ES-I3 (cell line): ENCODE measurements around the gene TNNI3K.

ENCODE experiments used
- H3K36me3 ChIP-seq: 2 replicates; pipeline ENCODE4 v1.6.1; 2013; ENCODE audit warnings: mild to moderate bottlenecking, low read length, control low read depth, moderate library complexity; ENCODE audit not compliant: insufficient read depth
- H3K4me1 ChIP-seq: 2 replicates; pipeline ENCODE4 v1.6.1; 2013; ENCODE audit warnings: mild to moderate bottlenecking, control low read depth, low read length; ENCODE audit not compliant: insufficient read depth
- H3K9ac ChIP-seq: 2 replicates; pipeline ENCODE4 v1.6.1; 2013; ENCODE audit warnings: low read depth, mild to moderate bottlenecking, low read length, moderate library complexity
- H3K9me3 ChIP-seq: 2 replicates; pipeline ENCODE4 v1.6.1; 2013; ENCODE audit warnings: mild to moderate bottlenecking, low read length, moderate library complexity; ENCODE audit not compliant: control insufficient read depth, insufficient read depth

The TNNI3K gene

DNA sequence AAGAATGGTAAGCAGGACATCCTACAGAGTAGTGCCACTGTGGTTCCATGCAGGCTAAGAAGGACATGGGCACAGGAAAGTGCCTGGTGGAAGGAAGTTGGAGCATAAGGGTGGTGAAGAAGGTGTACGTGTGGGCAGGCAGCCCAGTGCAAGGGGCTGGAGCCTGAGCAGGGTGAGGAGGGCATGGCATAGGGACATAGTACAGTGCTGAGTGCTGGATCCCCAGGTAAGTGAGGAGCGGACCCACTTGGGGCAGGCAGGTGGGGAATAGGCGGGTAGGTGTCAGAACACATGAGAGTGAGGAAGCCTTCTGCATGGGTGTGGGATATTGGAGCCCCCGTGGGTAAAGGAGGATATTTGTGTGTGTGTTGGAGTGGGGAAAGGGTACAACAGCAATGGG is 292.9 kb downstream of the TNNI3K start:
- peaks cover 21% of the 10 kb centered on the region for H3K4me1 ChIP-seq
- H3K36me3 ChIP-seq = no peaks in the 10 kb centered on the region
- H3K9me3 ChIP-seq = no peaks in the 10 kb centered on the region
- H3K9ac ChIP-seq = no peak overlapping the region

- Histone ChIP-seq H3K36me3 (no peaks in the 10 kb centered on the region), H3K9me3 (no peaks in the 10 kb centered on the region), H3K9ac (no peak overlapping the region), H3K4me1 (peaks cover 2% of the 10 kb centered on the region; the same call in 1 of the 2 replicates)
Observed at GRCh38 chr1:74530892-74531291, 295.7 kb downstream of the TNNI3K start.

GRCh38 chr1:74531796-74532195 is 296.6 kb downstream of the TNNI3K start:
- Histone ChIP-seq H3K9me3 (no peaks in the 10 kb centered on the region), H3K36me3 (no peaks in the 10 kb centered on the region)

GRCh38 chr1:74534241-74534640 is 299.1 kb downstream of the TNNI3K start:
- Histone ChIP-seq H3K4me1 (no peaks in the 10 kb centered on the region), H3K36me3 (no peaks in the 10 kb centered on the region), H3K9ac (no peak overlapping the region), H3K9me3 (no peaks in the 10 kb centered on the region)

More at GRCh38 chr1:74531796-74532195, 296.6 kb downstream of the TNNI3K start:
- Histone ChIP-seq H3K4me1 (no peaks in the 10 kb centered on the region), H3K9ac (no peak overlapping the region)

- no peaks in the 10 kb centered on the region for H3K9me3 ChIP-seq
- H3K36me3 ChIP-seq = no peaks in the 10 kb centered on the region
- no peak overlapping the region for H3K9ac ChIP-seq
- no peaks in the 10 kb centered on the region for H3K4me1 ChIP-seq
Observed at GRCh38 chr1:74545821-74546220, 310.6 kb downstream of the TNNI3K start.

GRCh38 chr1:74548961-74549750 is 314.0 kb downstream of the TNNI3K start:
- H3K9ac ChIP-seq = no peak overlapping the region
- H3K36me3 ChIP-seq = no peaks in the 10 kb centered on the region
- H3K9me3 ChIP-seq = no peaks in the 10 kb centered on the region
- no peaks in the 10 kb centered on the region for H3K4me1 ChIP-seq

GRCh38 chr1:74549932-74550331 is 314.7 kb downstream of the TNNI3K start:
- Histone ChIP-seq H3K9me3 (no peaks in the 10 kb centered on the region), H3K4me1 (no peaks in the 10 kb centered on the region)

GRCh38 chr1:74570797-74571492 is 335.8 kb downstream of the TNNI3K start:
- H3K9me3 ChIP-seq = no peaks in the 10 kb centered on the region
- H3K9ac ChIP-seq = no peak overlapping the region
- H3K4me1 ChIP-seq = no peaks in the 10 kb centered on the region
- no peaks in the 10 kb centered on the region for H3K36me3 ChIP-seq

More at GRCh38 chr1:74549932-74550331, 314.7 kb downstream of the TNNI3K start:
- H3K9ac ChIP-seq = no peak overlapping the region
- no peaks in the 10 kb centered on the region for H3K36me3 ChIP-seq

GRCh38 chr1:74571493-74571800 is 336.3 kb downstream of the TNNI3K start:
- Histone ChIP-seq H3K9ac (no peak overlapping the region), H3K9me3 (no peaks in the 10 kb centered on the region), H3K4me1 (no peaks in the 10 kb centered on the region), H3K36me3 (no peaks in the 10 kb centered on the region)

- Histone ChIP-seq H3K4me1 (no peaks in the 10 kb centered on the region), H3K36me3 (no peaks in the 10 kb centered on the region), H3K9me3 (no peaks in the 10 kb centered on the region), H3K9ac (no peak overlapping the region)
Observed at GRCh38 chr1:74571891-74572290, 336.7 kb downstream of the TNNI3K start.

DNA sequence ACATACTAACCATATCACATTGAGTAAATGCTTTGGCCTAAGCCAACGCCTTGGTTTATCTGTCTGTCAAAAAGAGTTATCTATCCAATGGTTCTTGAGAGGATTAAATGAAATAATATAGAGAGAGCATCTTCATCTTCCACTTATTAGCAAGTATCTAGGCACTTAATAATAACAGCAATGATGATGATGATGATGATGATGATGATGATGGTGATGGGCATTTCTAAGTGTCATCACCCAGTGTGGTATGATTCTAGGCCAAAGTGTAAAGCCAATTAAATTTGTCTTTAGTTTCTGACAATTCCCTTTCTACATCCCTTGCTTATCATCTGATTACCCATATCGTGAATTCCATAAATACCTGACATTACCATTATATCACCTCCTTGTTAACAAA is 342.9 kb downstream of the TNNI3K start:
- H3K36me3 ChIP-seq = no peaks in the 10 kb centered on the region
- no peaks in the 10 kb centered on the region for H3K9me3 ChIP-seq
- no peak overlapping the region for H3K9ac ChIP-seq
- no peaks in the 10 kb centered on the region for H3K4me1 ChIP-seq

DNA sequence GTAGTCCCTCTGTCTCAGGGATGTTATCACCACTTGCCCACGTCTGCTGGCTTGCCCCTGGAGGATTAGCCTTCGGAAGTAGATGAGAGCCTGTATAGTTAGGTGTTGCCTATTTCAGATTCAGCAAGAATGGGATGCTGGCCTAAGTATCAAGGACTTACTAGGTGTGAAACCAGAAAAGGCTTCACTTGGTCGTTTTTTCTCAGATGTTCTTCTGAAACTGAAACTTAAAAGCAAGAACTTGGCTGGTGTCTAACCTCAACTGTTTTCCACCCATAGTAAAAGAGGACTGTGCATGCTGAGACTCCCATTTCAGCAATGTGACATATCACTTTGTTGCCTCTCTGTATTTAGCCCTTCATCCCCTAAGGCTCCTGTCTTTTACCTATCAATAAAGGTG is 344.2 kb downstream of the TNNI3K start:
- no peaks in the 10 kb centered on the region for H3K9me3 ChIP-seq
- H3K36me3 ChIP-seq = no peaks in the 10 kb centered on the region
- H3K4me1 ChIP-seq = no peaks in the 10 kb centered on the region
- no peak overlapping the region for H3K9ac ChIP-seq

- H3K4me1 ChIP-seq = no peaks in the 10 kb centered on the region
- H3K9ac ChIP-seq = no peak overlapping the region
- no peaks in the 10 kb centered on the region for H3K9me3 ChIP-seq
- no peaks in the 10 kb centered on the region for H3K36me3 ChIP-seq
Observed at GRCh38 chr1:74583397-74583796, 348.2 kb downstream of the TNNI3K start.

DNA sequence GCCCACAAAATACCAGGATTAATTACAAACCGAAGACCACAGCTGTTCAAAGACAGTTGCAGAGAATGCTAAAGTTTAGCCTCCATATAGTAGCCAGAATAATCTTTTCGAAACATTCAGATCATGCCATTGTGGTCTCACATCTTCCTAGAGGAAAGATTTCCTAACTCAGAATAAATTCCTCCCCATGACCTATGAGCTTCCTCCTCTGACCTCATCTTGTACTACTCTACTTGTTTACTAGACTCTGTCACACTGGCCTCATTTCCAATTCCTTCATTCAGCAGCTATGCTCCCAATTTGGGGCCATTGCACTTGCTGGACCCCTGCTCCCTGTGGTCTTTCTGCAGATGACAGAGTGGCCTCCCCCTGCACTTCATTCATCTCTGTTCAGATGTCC is 349.0 kb downstream of the TNNI3K start:
- no peak overlapping the region for H3K9ac ChIP-seq
- H3K9me3 ChIP-seq = no peaks in the 10 kb centered on the region
- H3K36me3 ChIP-seq = no peaks in the 10 kb centered on the region
- H3K4me1 ChIP-seq = no peaks in the 10 kb centered on the region

DNA sequence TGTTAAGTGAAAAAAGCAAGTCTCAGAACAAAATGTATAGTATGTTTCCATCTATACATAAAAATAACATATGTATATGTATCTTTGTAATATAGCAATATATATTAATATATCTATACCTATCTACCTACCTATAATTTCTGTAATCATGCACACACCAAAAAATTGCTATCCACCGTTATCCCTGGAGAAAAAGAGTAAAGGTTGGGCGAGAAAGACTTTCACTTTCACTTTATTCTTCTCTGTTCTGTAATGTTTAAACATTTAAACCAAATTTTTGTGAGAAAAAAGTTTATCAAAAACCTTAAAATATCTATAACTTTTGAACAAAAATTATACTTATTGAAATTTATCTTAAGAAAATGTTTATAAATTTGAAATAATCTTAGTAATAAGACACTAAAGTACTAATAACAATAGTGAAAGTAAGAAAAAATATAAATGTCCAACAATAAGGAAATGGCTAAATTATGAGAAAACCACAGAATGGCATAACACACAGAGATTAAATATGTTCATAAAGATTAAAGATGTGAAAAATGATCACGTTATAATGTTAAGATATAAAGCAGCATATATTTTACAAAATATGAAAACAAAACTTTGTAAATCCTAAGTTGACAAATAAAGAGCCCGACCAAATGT is 351.2 kb downstream of the TNNI3K start:
- Histone ChIP-seq H3K36me3 (no peaks in the 10 kb centered on the region), H3K9ac (no peak overlapping the region), H3K4me1 (no peaks in the 10 kb centered on the region), H3K9me3 (no peaks in the 10 kb centered on the region)
